WTC11 (cell line): ENCODE measurements around the gene KLHDC9. TPM values are rescaled to one million over a fixed set of nuclear protein-coding genes. Genes with fewer than 3 reads are reported as not detected.

Experiments used
- ATAC-seq: fragments of 200-7000 bp; cut with Tn5 transposase; 2 replicates; pipeline ENCODE4 v1.10.0; 2021; ENCODE audit warnings: mild to moderate bottlenecking, moderate library complexity
- CTCF ChIA-PET: fragments of 300-600 bp; sonication (Branson Sonifier 250); formaldehyde crosslinking; loops from one replicate; lab custom pipeline; 2021; ENCODE audit warnings: antibody characterized with exemption; lab: Charles Lee
- POLR2A ChIA-PET: fragments of 350-600 bp; sonication (Branson Sonifier 250); formaldehyde crosslinking; loops from one replicate; lab custom pipeline; 2021; ENCODE audit warnings: antibody characterized with exemption; lab: Charles Lee
- DNase-seq: peaks from one replicate; pipeline ENCODE4 v3.0.0; 2021; ENCODE audit warnings: low spot score
- H3K27ac Mint-ChIP-seq: 2 replicates; pipeline ENCODE4 v1.8.0; 2021; ENCODE audit warnings: mixed read lengths
- H3K27me3 Mint-ChIP-seq: 2 replicates; pipeline ENCODE4 v1.8.0; 2021; ENCODE audit warnings: low read depth, mild to moderate bottlenecking, moderate library complexity, mixed read lengths
- H3K36me3 Mint-ChIP-seq: 2 replicates; pipeline ENCODE4 v1.8.0; 2021; ENCODE audit warnings: mixed read lengths
- H3K4me1 Mint-ChIP-seq: 2 replicates; pipeline ENCODE4 v1.8.0; 2022; ENCODE audit warnings: mixed read lengths
- H3K4me3 Mint-ChIP-seq: 2 replicates; pipeline ENCODE4 v1.8.0; 2021; ENCODE audit warnings: mild to moderate bottlenecking, moderate library complexity, mixed read lengths
- H3K9me3 Mint-ChIP-seq: 2 replicates; pipeline ENCODE4 v1.8.0; 2021; ENCODE audit warnings: mixed read lengths
- CREM ChIP-seq: sonication (generic); formaldehyde crosslinking; IDR thresholded peaks from 2 replicates; pipeline ENCODE4 v1.8.1; 2022; ENCODE audit warnings: mild to moderate bottlenecking, missing genetic modification reagents, moderate library complexity
- ELF4 ChIP-seq: sonication (generic); formaldehyde crosslinking; IDR thresholded peaks from 2 replicates; pipeline ENCODE4 v1.8.1; 2022; ENCODE audit warnings: low read depth, mild to moderate bottlenecking, moderate library complexity, missing genetic modification reagents
- EMX1 ChIP-seq: fragments of 250-450 bp; sonication (Bioruptor Pico); IDR thresholded peaks from 2 replicates; pipeline ENCODE4 v1.8.0; 2021; ENCODE audit warnings: mild to moderate bottlenecking
- FOXK1 ChIP-seq: sonication (generic); formaldehyde crosslinking; IDR thresholded peaks from 2 replicates; pipeline ENCODE4 v1.8.0; 2022; ENCODE audit warnings: mild to moderate bottlenecking, moderate library complexity, missing genetic modification reagents
- FOXP1 ChIP-seq: sonication (generic); formaldehyde crosslinking; IDR thresholded peaks from 2 replicates; pipeline ENCODE4 v1.8.0; 2022; ENCODE audit warnings: missing genetic modification reagents, mild to moderate bottlenecking, moderate library complexity, borderline replicate concordance
- GABPB1 ChIP-seq: sonication (generic); formaldehyde crosslinking; IDR thresholded peaks from 2 replicates; pipeline ENCODE4 v1.8.1; 2023; ENCODE audit warnings: mild to moderate bottlenecking, missing genetic modification reagents
- GRHL2 ChIP-seq: fragments of 250-450 bp; sonication (Bioruptor Pico); IDR thresholded peaks from 2 replicates; pipeline ENCODE4 v1.8.0; 2022; ENCODE audit warnings: mild to moderate bottlenecking, moderate library complexity; ENCODE audit not compliant: insufficient replicate concordance, severe bottlenecking
- HMGA2 ChIP-seq: fragments of 250-450 bp; sonication (Bioruptor Pico); IDR thresholded peaks from 2 replicates; pipeline ENCODE4 v1.4.0; 2021; ENCODE audit warnings: mild to moderate bottlenecking, moderate library complexity
- JAZF1 ChIP-seq: fragments of 250-450 bp; sonication (Bioruptor Pico); IDR thresholded peaks from 2 replicates; pipeline ENCODE4 v1.9.0; 2021; ENCODE audit warnings: moderate library complexity, mild to moderate bottlenecking, inconsistent platforms
- SMAD3 ChIP-seq: sonication (generic); formaldehyde crosslinking; IDR thresholded peaks from 2 replicates; pipeline ENCODE4 v1.8.0; 2022; ENCODE audit warnings: missing genetic modification reagents, mild to moderate bottlenecking, borderline replicate concordance
- TEAD1 ChIP-seq: sonication (generic); formaldehyde crosslinking; IDR thresholded peaks from 2 replicates; pipeline ENCODE4 v1.8.0; 2022; ENCODE audit warnings: mild to moderate bottlenecking, missing genetic modification reagents
- TP53 ChIP-seq: sonication (generic); formaldehyde crosslinking; IDR thresholded peaks from 2 replicates; pipeline ENCODE4 v1.8.1; 2023; ENCODE audit warnings: mild to moderate bottlenecking, missing genetic modification reagents
- ZBTB21 ChIP-seq: sonication (generic); formaldehyde crosslinking; IDR thresholded peaks from 2 replicates; pipeline ENCODE4 v1.8.1; 2023; ENCODE audit warnings: mild to moderate bottlenecking, missing genetic modification reagents, borderline replicate concordance
- ZNF121 ChIP-seq: sonication (generic); formaldehyde crosslinking; IDR thresholded peaks from 2 replicates; pipeline ENCODE4 v1.8.0; 2023; ENCODE audit warnings: missing genetic modification reagents
- ZNF219 ChIP-seq: sonication (generic); formaldehyde crosslinking; IDR thresholded peaks from 2 replicates; pipeline ENCODE4 v1.8.0; 2023; ENCODE audit warnings: missing genetic modification reagents, mild to moderate bottlenecking, borderline replicate concordance
- ZNF396 ChIP-seq: fragments of 250-450 bp; sonication (Bioruptor Pico); IDR thresholded peaks from 2 replicates; pipeline ENCODE4 v1.8.0; 2021; ENCODE audit warnings: mild to moderate bottlenecking, moderate library complexity, borderline replicate concordance
- ZNF423 ChIP-seq: fragments of 250-450 bp; sonication (Bioruptor Pico); IDR thresholded peaks from 2 replicates; pipeline ENCODE4 v2.1.2; 2022; ENCODE audit warnings: mild to moderate bottlenecking, moderate library complexity
- ZNF671 ChIP-seq: fragments of 250-450 bp; sonication (Bioruptor Pico); IDR thresholded peaks from 2 replicates; pipeline ENCODE4 v1.8.0; 2021; ENCODE audit warnings: mild to moderate bottlenecking
- total RNA-seq: library from RNA; stranded (reverse); gene quantifications from 3 replicates; pipeline ENCODE4 v1.2.3, GENCODE V29; 2021
- TF ChIP-seq, protein P1 (sequence below): sonication (generic); formaldehyde crosslinking; IDR thresholded peaks from 2 replicates; pipeline ENCODE4 v1.8.1; 2023; ENCODE audit warnings: mild to moderate bottlenecking, missing genetic modification reagents
- TF ChIP-seq, protein P2 (sequence below): sonication (generic); formaldehyde crosslinking; IDR thresholded peaks from 2 replicates; pipeline ENCODE4 v1.8.0; 2022; ENCODE audit warnings: mild to moderate bottlenecking, missing genetic modification reagents
- TF ChIP-seq, protein P3 (sequence below): fragments of 250-450 bp; sonication (Bioruptor Pico); IDR thresholded peaks from 2 replicates; pipeline ENCODE4 v1.9.0; 2021; ENCODE audit warnings: mild to moderate bottlenecking
- TF ChIP-seq, protein P4 (sequence below): sonication (generic); formaldehyde crosslinking; IDR thresholded peaks from 2 replicates; pipeline ENCODE4 v1.8.0; 2023; ENCODE audit warnings: mild to moderate bottlenecking, missing genetic modification reagents
- TF ChIP-seq, protein P5 (sequence below): sonication (generic); formaldehyde crosslinking; IDR thresholded peaks from 2 replicates; pipeline ENCODE4 v1.8.1; 2022; ENCODE audit warnings: mild to moderate bottlenecking, missing genetic modification reagents, moderate library complexity, borderline replicate concordance
- TF ChIP-seq, protein P6 (sequence below): sonication (generic); formaldehyde crosslinking; IDR thresholded peaks from 2 replicates; pipeline ENCODE4 v1.8.0; 2022; ENCODE audit warnings: mild to moderate bottlenecking, missing genetic modification reagents

Gene KLHDC9
- total RNA-seq, 1 experiment from 2014 or later, result 5.8 TPM

DNA sequence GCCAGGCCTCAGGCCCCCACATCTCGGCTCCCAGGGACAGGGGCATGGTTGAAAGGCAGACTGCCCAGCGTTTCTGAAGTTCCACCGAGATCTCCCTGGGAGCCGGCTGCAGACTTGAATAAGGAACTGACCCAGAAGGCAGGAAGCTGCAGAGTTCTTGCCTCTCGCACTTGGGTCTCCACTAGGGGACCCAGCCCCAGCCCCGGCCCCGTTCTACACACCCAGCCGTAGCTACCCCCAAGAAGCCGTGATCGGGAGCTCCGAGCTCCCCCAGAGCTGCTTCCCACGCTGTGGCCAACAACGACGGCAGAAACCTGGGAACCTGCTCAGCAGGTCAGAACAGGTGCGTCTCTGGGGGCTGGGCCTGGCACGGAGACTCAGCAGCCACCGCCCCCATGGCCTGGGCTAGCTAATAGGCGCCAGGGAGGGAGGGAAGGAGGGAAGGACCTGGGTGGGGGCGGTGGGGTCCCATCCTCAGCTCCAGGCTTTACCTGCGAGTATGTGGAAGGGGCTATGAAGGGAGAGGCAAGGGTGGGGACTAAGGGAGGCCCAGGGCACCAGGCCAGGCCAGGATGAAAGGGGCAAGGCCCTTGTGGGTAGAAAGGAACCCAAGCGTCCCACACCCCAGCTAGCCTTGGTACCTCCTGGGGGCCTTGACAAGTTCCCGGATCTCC is 8.8 kb upstream of the KLHDC9 start, which contains the start of gene NECTIN4:
TSS of gene NECTIN4 (minus strand) at position 308 of the 674 bp plus-strand sequence. CDS start at position 46, 262 bp downstream.
- CTCF ChIA-PET, result interaction anchor here (0.7 to 3.0 kb wide), 13 partner anchors 8 to 254 kb away, joined by 3 to 23 read pairs (median 3); partner anchors contain the start of genes ARHGAP30, KLHDC9 and TSTD1
- TF ChIP-seq ZNF671 (CRISPR knock-in tag) (no peak), SMAD3 (no peak), FOXP1 (CRISPR knock-in tag) (no peak), ZNF423 (CRISPR knock-in tag) (no peak), TEAD1 (CRISPR knock-in tag) (no peak), ZNF121 (CRISPR knock-in tag) (no peak), TP53 (CRISPR knock-in tag) (no peak), CREM (no peak), ZBTB21 (CRISPR knock-in tag) (no peak), FOXK1 (CRISPR knock-in tag) (no peak), GABPB1 (CRISPR knock-in tag) (no peak)
- TF ChIP-seq, protein P1, sequence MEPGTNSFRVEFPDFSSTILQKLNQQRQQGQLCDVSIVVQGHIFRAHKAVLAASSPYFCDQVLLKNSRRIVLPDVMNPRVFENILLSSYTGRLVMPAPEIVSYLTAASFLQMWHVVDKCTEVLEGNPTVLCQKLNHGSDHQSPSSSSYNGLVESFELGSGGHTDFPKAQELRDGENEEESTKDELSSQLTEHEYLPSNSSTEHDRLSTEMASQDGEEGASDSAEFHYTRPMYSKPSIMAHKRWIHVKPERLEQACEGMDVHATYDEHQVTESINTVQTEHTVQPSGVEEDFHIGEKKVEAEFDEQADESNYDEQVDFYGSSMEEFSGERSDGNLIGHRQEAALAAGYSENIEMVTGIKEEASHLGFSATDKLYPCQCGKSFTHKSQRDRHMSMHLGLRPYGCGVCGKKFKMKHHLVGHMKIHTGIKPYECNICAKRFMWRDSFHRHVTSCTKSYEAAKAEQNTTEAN, result no peak
- TF ChIP-seq, protein P2, sequence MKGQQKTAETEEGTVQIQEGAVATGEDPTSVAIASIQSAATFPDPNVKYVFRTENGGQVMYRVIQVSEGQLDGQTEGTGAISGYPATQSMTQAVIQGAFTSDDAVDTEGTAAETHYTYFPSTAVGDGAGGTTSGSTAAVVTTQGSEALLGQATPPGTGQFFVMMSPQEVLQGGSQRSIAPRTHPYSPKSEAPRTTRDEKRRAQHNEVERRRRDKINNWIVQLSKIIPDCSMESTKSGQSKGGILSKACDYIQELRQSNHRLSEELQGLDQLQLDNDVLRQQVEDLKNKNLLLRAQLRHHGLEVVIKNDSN (CRISPR knock-in tag), result no peak
- TF ChIP-seq, all 79 proteins: peak for 0
- H3K9me3 Mint-ChIP-seq, result no peaks in the 10 kb centered on the region
- H3K27me3 Mint-ChIP-seq, result no peaks in the 10 kb centered on the region
- peak; percentile 77 for ATAC-seq
- H3K4me1 Mint-ChIP-seq, result peaks cover 21% of the 10 kb centered on the region
- peak; percentile 46 for DNase-seq
- no peak within 1 kb of the TSS for H3K27ac Mint-ChIP-seq
- H3K36me3 Mint-ChIP-seq, result no peaks in the 10 kb centered on the region
- POLR2A ChIA-PET, result interaction anchor here (1.4 kb wide), 1 partner anchor 18 kb away, joined by 3 read pairs; no protein-coding TSS in a partner anchor
- H3K4me3 Mint-ChIP-seq, result no peak within 1 kb of the TSS

DNA sequence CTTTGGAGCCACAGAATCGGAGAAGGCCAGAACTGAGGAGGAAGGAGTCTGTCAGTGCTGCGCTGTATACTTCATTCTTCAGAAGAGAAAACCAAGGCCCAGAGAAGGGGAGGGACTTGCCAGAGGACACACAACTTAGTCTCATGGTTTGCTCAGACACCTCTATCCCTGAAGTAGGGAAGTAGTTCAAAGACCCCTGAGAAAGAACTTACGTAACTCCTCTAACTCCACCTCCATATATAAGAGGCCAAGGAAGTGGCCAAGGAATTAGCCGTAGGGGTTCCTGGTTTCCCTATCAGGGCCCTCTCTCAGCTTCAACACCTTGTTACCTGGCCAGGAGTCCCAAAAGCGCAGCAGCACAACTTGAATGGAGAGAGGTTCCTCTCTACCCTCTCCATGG is 8.2 kb upstream of the KLHDC9 start:
- Mint-ChIP-seq H3K36me3 (no peaks in the 10 kb centered on the region), H3K4me3 (no peak overlapping the region), H3K4me1 (peaks cover 19% of the 10 kb centered on the region), H3K9me3 (no peaks in the 10 kb centered on the region), H3K27ac (no peak overlapping the region), H3K27me3 (peaks cover under 1% of the 10 kb centered on the region; the same call in 1 of the 2 replicates)
- ChIA-PET CTCF (interaction anchor here (0.8 to 3.0 kb wide), 7 partner anchors 7 to 51 kb away, joined by 3 to 23 read pairs (median 5); partner anchors contain the start of genes KLHDC9 and TSTD1), POLR2A (no interaction called here)
- DNase-seq (no peak), ATAC-seq (no peak)
- TF ChIP-seq HMGA2 (CRISPR knock-in tag) (no peak), CREM (no peak), ZNF396 (CRISPR knock-in tag) (no peak), ZNF423 (CRISPR knock-in tag) (no peak), ZNF671 (CRISPR knock-in tag) (no peak), ZNF219 (CRISPR knock-in tag) (no peak), EMX1 (no peak), GRHL2 (no peak), ELF4 (CRISPR knock-in tag) (no peak), TEAD1 (CRISPR knock-in tag) (no peak), JAZF1 (no peak)
- TF ChIP-seq, protein P3, sequence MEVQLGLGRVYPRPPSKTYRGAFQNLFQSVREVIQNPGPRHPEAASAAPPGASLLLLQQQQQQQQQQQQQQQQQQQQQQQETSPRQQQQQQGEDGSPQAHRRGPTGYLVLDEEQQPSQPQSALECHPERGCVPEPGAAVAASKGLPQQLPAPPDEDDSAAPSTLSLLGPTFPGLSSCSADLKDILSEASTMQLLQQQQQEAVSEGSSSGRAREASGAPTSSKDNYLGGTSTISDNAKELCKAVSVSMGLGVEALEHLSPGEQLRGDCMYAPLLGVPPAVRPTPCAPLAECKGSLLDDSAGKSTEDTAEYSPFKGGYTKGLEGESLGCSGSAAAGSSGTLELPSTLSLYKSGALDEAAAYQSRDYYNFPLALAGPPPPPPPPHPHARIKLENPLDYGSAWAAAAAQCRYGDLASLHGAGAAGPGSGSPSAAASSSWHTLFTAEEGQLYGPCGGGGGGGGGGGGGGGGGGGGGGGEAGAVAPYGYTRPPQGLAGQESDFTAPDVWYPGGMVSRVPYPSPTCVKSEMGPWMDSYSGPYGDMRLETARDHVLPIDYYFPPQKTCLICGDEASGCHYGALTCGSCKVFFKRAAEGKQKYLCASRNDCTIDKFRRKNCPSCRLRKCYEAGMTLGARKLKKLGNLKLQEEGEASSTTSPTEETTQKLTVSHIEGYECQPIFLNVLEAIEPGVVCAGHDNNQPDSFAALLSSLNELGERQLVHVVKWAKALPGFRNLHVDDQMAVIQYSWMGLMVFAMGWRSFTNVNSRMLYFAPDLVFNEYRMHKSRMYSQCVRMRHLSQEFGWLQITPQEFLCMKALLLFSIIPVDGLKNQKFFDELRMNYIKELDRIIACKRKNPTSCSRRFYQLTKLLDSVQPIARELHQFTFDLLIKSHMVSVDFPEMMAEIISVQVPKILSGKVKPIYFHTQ, result no peak
- TF ChIP-seq, protein P4, sequence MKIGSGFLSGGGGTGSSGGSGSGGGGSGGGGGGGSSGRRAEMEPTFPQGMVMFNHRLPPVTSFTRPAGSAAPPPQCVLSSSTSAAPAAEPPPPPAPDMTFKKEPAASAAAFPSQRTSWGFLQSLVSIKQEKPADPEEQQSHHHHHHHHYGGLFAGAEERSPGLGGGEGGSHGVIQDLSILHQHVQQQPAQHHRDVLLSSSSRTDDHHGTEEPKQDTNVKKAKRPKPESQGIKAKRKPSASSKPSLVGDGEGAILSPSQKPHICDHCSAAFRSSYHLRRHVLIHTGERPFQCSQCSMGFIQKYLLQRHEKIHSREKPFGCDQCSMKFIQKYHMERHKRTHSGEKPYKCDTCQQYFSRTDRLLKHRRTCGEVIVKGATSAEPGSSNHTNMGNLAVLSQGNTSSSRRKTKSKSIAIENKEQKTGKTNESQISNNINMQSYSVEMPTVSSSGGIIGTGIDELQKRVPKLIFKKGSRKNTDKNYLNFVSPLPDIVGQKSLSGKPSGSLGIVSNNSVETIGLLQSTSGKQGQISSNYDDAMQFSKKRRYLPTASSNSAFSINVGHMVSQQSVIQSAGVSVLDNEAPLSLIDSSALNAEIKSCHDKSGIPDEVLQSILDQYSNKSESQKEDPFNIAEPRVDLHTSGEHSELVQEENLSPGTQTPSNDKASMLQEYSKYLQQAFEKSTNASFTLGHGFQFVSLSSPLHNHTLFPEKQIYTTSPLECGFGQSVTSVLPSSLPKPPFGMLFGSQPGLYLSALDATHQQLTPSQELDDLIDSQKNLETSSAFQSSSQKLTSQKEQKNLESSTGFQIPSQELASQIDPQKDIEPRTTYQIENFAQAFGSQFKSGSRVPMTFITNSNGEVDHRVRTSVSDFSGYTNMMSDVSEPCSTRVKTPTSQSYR (CRISPR knock-in tag), result no peak
- TF ChIP-seq, protein P5, sequence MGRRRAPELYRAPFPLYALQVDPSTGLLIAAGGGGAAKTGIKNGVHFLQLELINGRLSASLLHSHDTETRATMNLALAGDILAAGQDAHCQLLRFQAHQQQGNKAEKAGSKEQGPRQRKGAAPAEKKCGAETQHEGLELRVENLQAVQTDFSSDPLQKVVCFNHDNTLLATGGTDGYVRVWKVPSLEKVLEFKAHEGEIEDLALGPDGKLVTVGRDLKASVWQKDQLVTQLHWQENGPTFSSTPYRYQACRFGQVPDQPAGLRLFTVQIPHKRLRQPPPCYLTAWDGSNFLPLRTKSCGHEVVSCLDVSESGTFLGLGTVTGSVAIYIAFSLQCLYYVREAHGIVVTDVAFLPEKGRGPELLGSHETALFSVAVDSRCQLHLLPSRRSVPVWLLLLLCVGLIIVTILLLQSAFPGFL (CRISPR knock-in tag), result no peak
- TF ChIP-seq, protein P6, sequence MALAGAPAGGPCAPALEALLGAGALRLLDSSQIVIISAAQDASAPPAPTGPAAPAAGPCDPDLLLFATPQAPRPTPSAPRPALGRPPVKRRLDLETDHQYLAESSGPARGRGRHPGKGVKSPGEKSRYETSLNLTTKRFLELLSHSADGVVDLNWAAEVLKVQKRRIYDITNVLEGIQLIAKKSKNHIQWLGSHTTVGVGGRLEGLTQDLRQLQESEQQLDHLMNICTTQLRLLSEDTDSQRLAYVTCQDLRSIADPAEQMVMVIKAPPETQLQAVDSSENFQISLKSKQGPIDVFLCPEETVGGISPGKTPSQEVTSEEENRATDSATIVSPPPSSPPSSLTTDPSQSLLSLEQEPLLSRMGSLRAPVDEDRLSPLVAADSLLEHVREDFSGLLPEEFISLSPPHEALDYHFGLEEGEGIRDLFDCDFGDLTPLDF (CRISPR knock-in tag), result no peak
